Activated gamma-delta T cell treated with Interleukin-2 at 50 U/mL for 16 hours (primary cell): ENCODE data around the gene MTX1.
A peak's percentile ranks its signal among the peaks of the same experiment; 100 is the strongest.
"Not testable (repeated sequence)": the region's sequence is repeated elsewhere in the genome, so short reads cannot be mapped to it uniquely, and the experiment has no call there.

ENCODE experiments used
- DNase-seq: peaks from one replicate; pipeline ENCODE4 v3.0.0-alpha.2; 2020

The MTX1 gene

DNA sequence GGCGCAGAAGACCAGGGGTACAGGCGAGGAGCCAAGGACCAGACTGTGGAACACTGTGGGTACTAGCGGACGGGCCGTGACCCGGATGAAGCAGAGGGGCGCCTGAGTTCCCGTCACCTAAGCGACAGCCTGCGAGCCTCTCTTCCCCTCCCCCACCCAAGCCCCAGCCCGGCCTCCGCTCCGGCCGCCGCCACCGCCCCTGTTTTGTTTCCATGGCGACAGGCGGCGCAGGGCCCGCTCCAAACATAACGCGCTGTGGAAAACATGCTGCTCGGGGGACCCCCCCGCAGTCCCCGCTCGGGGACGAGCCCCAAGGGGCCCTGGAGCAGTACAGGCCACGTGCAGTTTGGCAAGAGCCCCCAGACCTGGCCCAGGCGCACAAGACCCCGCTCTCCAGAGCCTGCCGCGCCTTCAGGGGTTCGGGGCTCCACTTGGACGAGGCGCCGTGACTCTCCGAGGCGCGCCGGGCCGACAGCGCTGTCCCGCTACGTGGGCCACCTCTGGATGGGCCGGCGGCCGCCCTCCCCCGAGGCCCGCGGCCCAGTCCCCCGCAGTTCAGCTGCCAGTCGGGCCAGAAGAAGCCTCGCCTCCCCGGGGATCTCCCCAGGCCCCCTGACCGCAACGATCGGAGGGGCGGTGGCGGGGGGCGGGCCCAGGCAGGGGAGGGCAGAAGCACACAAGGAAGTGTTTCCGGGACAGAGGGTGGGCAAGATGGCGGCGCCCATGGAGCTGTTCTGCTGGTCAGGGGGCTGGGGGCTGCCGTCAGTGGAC is at the start of gene MTX1:
MTX1 (plus strand) TSS at position 155 of the 771 bp plus-strand sequence; CDS start at position 265, 110 bp downstream.
- peak; percentile 84 for DNase-seq

GRCh38 chr1:155158991-155159390 is 49.5 kb upstream of the MTX1 start:
- DNase-seq: no peak

- DNase-seq: no peak
Observed at GRCh38 chr1:155160128-155160527, 48.4 kb upstream of the MTX1 start.

GRCh38 chr1:155162631-155163030 is 45.9 kb upstream of the MTX1 start:
- DNase-seq: not testable (repeated sequence)

DNA sequence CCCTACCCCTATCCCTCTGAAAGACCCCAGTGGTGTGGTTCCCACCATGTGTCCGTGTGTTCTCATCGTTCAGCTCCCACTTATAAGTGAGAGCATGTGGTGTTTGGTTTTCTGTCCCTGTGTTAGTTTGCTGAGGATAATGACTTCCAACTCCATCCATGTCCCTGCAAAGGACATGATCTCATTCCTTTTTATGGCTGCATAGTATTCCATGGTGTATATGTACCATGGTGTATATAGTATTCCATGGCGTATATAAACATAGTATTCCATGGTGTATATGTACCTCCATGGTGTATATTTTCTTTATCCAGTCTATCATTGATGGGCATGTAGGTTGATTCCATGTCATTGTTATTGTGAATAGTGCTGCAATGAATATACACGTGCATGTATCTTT is 44.7 kb upstream of the MTX1 start:
- not testable (repeated sequence) for DNase-seq

GRCh38 chr1:155164625-155165024 is 43.9 kb upstream of the MTX1 start:
- not testable (repeated sequence) for DNase-seq

GRCh38 chr1:155166051-155166470 is 42.4 kb upstream of the MTX1 start:
- no peak for DNase-seq

DNA sequence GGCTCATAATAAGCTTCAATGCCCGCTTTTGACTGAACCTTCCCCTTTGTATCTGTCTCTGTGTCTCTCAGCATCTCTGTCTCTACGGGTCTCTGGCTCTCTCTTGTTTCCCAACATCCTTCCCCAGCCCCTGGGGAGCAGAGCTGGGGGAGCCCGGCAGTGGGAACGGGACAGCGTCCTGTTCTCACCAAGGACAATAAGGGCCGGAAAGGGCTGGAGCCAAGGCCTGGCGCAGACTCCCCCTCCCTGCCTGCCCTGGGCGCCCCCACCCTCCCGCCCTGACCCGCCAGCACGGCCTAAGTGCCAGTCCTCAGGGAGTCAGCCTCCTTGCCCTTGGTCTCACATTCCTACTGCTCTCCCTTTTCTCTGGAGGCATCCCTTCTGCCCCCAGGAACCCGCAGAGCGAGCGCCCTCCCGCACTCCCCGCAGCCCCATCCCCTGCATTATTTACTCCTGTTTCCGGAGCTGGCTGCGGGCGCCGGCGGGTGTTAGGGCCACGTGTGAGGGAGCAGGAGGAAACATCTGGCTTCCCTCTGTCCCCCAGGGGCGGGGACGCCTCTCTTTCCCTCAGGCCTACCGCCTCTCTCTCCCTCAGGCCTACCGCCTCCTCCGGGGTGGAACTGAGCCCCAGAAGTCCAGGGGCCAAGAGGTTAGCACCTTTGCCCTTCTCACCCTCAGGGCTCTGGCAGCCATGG is 41.9 kb upstream of the MTX1 start:
- DNase-seq: no peak

DNA sequence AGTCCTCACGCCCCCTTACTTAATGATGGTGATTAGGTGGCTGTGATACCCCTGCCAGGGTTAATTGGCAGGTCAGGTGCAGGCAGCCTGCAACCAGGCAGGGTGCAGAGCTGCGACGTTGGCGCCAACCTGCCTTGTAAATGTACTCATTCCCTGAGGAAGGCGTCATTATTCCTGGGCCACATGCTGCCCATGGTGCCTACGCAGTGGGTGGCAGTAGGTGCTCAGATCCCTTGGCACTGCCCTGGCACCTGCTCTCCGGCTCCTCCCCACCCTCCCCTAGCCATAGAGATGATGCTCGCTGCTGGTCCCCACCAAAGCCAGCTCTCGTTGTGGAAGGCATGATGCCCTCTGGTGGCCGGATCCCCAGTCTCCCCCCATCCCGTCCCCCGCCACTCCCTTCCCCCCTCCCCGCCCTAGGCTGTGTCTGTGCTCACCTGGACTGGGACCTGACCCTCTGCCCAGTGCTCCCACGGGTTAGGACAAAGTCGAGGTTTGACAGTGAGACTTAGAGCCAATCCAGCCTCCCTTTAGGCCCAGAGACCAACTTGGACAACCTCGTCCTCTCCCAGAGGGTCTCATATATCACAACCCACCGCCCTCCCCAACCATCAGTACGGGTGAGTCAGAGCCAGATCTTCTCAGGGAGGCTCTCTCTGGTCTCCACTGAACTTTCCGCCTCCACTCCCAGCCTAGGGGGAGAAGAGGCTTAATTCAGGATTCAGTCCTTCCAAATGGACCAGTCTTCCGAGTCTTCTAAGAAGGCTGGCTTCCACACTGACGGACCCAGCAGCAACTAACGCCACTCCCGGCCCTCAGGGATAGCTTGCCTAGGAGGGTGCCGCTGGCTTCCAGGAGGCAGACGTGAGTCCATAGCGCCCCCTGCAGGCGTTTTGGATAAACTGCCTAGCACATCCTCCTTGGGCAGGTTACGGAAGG is 41.1 kb upstream of the MTX1 start:
- peak; percentile 87 for DNase-seq

DNA sequence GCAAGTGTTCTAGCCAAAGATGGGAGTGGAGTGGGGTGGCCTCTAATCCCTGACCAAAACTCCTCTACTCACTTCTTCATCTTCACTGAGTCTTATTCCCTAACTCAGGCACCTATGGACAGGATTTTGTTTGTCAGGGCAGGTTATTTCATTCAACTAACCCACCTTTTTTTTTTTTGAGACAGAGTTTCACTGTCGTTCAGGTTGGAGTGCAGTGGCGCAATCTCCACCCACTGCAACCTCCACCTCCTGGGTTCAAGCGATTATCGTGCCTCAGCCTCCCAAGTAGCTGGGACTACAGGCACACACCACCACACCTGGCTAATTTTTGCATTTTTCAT is 40.4 kb upstream of the MTX1 start:
- not testable (repeated sequence) for DNase-seq

- no peak for DNase-seq
Observed at GRCh38 chr1:155168456-155169210, 39.9 kb upstream of the MTX1 start.

DNA sequence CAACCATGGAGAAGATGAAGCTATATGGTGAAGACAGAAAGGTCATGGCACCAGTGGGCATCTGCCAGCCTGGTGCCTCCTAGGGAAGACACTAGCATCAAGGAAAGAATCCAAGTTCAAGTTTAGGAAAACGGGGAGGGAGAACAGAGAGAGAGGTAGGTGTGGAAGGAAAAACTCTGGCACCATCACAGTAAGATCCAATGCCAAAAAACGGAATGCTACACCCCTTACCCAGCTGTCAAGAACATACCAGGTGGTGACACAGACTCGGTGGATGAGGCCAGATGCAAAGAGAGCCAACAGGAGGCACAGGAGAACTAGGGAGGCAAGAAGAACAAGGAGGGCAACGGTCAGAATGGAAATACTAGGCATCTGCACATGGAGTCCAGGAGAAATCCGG is 39.0 kb upstream of the MTX1 start:
- no peak for DNase-seq

GRCh38 chr1:155170101-155170785 is 38.3 kb upstream of the MTX1 start:
- DNase-seq: no peak

GRCh38 chr1:155170806-155171205 is 37.7 kb upstream of the MTX1 start:
- DNase-seq: no peak

DNA sequence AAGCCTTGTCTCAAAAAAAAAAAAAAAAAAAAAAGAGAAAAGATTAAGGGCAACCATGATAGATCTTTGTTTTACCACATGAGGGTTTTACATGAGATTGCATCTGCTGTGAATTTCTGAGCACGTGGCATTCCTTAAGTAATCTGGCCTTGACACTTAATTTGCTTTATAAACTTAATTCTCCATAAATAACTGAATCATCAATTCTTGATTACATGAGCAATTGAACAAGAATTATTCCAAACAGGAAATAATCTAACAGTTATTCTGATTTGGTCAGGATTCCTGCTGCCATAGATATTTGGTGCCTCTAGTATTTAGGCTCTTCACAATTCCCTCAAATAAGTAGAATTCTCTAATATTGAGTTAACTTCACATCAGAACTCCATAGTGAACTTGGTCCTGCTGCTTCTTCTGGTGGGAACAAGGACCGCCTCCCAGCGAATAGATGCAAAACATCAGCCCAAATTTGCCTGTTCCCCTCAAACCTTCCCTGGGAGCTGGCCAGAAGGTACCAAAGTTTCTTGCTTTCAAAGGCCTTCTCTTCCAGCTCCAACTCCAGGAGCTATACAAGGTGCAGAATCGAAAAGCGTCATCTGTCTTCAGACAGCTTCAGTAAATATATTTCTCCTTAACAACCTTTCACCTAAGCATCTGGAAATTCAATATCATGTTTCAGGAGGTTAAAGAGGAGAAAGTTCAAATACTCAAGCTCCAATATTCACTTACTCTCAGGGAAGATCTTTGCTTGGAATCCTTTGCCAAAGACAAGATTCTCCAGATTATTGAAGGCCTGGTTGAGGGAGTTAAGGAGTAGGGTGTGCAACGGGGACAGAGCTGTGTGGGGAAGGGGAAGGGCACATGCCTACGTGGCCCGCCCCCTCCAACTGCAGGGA is 36.4 kb upstream of the MTX1 start:
- no peak for DNase-seq

DNA sequence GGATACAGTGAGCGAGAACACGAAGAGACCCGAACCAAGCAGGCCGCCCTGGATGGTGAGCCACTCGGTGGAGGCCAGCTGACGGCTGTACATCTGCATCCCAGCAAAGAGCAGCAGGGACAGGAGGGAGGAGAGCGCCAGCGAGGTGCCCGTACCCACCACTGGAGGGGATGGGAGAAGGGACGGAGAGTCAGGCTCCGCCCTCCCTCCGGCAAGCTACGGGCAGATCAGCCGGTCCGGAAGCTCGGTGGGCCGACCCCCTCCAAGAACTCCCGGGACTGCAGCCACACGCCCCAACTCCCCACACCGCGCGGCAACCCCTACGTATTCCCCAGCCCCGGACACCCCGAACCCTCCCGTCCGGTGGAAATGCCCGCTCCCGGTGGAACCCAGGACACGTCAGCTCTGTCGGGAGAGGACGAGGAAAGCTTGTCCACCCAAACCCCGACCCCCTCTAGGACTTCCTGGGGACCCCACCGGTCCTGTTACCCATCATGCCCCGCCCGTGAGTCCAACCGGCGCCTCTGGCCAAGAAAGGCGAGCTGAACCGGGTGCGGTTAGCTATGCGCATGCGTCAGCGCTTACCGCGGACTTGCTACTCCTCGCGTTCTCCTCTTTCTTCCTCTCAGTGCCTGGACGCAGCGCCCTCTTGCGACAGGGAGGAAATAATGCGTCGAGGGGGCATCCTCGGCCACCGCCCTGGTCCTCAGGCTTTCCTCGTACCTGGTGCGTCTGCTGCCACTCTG is 35.6 kb upstream of the MTX1 start, which contains the start of gene KRTCAP2:
KRTCAP2 (minus strand) TSS at position 573 of the 746 bp plus-strand sequence; CDS start at position 493, 80 bp downstream.
- DNase-seq: peak; percentile 94

- DNase-seq: peak; percentile 48
Observed at GRCh38 chr1:155173478-155174323, 34.8 kb upstream of the MTX1 start, which contains the start of gene TRIM46. Gene TRIM46 (plus strand): TSS chr1:155173849. CDS start chr1:155173967, 118 bp downstream.
